DND-41 (cell line): Measurements from ENCODE around the gene NDUFA1.
"Not testable (repeated sequence)": the region's sequence is repeated elsewhere in the genome, so short reads cannot be mapped to it uniquely, and the experiment has no call there.

Experiments used
- ATAC-seq: fragments of 200-7000 bp; cut with Tn5 transposase; 3 replicates; pipeline ENCODE4 v1.9.1; 2021; ENCODE audit warnings: low read depth; ENCODE audit not compliant: insufficient read depth
- DNase-seq: peaks from one replicate; pipeline ENCODE4 v3.0.0-alpha.2; 2020
- H2AFZ ChIP-seq: 2 replicates; pipeline ENCODE4 v1.6.0; 2012; ENCODE audit warnings: low read depth, low read length
- H3K27ac ChIP-seq: 2 replicates; pipeline ENCODE4 v1.5.1; 2012; ENCODE audit warnings: low read length, inconsistent platforms
- H3K27me3 ChIP-seq: fragments of 200-600 bp; sonication (generic); 2 replicates; pipeline ENCODE4 v1.6.0; 2012; ENCODE audit warnings: low read length, mild to moderate bottlenecking, inconsistent platforms; ENCODE audit not compliant: insufficient read depth, poor library complexity
- H3K36me3 ChIP-seq: 2 replicates; pipeline ENCODE4 v1.5.1; 2012; ENCODE audit warnings: low read length, inconsistent platforms; ENCODE audit not compliant: insufficient read depth
- H3K4me1 ChIP-seq: 2 replicates; pipeline ENCODE4 v1.5.1; 2012; ENCODE audit warnings: mild to moderate bottlenecking, low read length; ENCODE audit not compliant: insufficient read depth
- H3K4me2 ChIP-seq: 2 replicates; pipeline ENCODE4 v1.6.0; 2012; ENCODE audit warnings: mild to moderate bottlenecking, moderate library complexity, low read length, inconsistent platforms; ENCODE audit not compliant: insufficient read depth
- H3K4me3 ChIP-seq, 2 experiments: fragments of 200-600 bp in 1 of 2; shearing (Covaris generic) in 1 of 2; 2 replicates each; pipeline ENCODE4 v1.5.1; 2012 to 2016; ENCODE audit warnings: inconsistent platforms in 2 of 2, low read length in 2 of 2, mild to moderate bottlenecking in 2 of 2, low read depth in 1 of 2, moderate library complexity in 1 of 2
- H3K79me2 ChIP-seq: 2 replicates; pipeline ENCODE4 v1.6.0; 2012; ENCODE audit warnings: low read length, inconsistent platforms; ENCODE audit not compliant: insufficient read depth
- H3K9ac ChIP-seq: 2 replicates; pipeline ENCODE4 v1.6.0; 2012; ENCODE audit warnings: low read depth, mild to moderate bottlenecking, inconsistent platforms, low read length, moderate library complexity
- H3K9me3 ChIP-seq: 2 replicates; pipeline ENCODE4 v1.5.1; 2012; ENCODE audit warnings: low read length, moderate library complexity, mild to moderate bottlenecking, inconsistent platforms; ENCODE audit not compliant: insufficient read depth, severe bottlenecking
- H4K20me1 ChIP-seq: 2 replicates; pipeline ENCODE4 v1.6.0; 2012; ENCODE audit warnings: low read length; ENCODE audit not compliant: insufficient read depth
- CTCF ChIP-seq: IDR thresholded peaks from 2 replicates; pipeline ENCODE4 v1.5.1; 2012; ENCODE audit warnings: borderline replicate concordance, low read length, moderate library complexity, mild to moderate bottlenecking; ENCODE audit not compliant: poor library complexity, severe bottlenecking; ENCODE audit errors: extremely low read depth
- EZH2 ChIP-seq: IDR thresholded peaks from 3 replicates; pipeline ENCODE4 v1.6.1; 2012; ENCODE audit warnings: borderline replicate concordance, low read depth, mild to moderate bottlenecking, moderate library complexity, low read length, inconsistent platforms; ENCODE audit not compliant: severe bottlenecking

NDUFA1 gene

GRCh38 chrX:119891961-119892692, 20.5 kb downstream of the NDUFA1 start:
- not testable (repeated sequence) for H3K4me1 ChIP-seq, H3K79me2 ChIP-seq, H3K9me3 ChIP-seq, H3K4me2 ChIP-seq, H4K20me1 ChIP-seq, H3K9ac ChIP-seq, H2AFZ ChIP-seq, H3K27ac ChIP-seq, ATAC-seq, DNase-seq, H3K4me3 ChIP-seq, H3K27me3 ChIP-seq, H3K36me3 ChIP-seq

GRCh38 chrX:119895843-119896326, 24.3 kb downstream of the NDUFA1 start, which contains the start of gene AKAP14:
Gene AKAP14, plus strand, starts transcription at chrX:119895893. Its CDS starts 7,331 bp downstream, at chrX:119903224.
- no peaks in the 10 kb centered on the region for H3K79me2 ChIP-seq
- H2AFZ ChIP-seq: no peak within 1 kb of the TSS
- no peak within 1 kb of the TSS for H3K27ac ChIP-seq
- no peak for DNase-seq
- no peaks in the 10 kb centered on the region for H3K4me1 ChIP-seq
- H3K27me3 ChIP-seq: no peaks in the 10 kb centered on the region
- no peaks in the 10 kb centered on the region for H3K9me3 ChIP-seq
- H3K4me2 ChIP-seq: no peak within 1 kb of the TSS
- no peaks in the 10 kb centered on the region for H4K20me1 ChIP-seq
- no peak for TF ChIP-seq EZH2
- no peak for TF ChIP-seq CTCF
- H3K36me3 ChIP-seq: no peaks in the 10 kb centered on the region
- no peak within 1 kb of the TSS for H3K9ac ChIP-seq
- H3K4me3 ChIP-seq: no peak within 1 kb of the TSS
- no peak for ATAC-seq

- TF ChIP-seq CTCF: no peak
- TF ChIP-seq EZH2: no peak
- no peak for ATAC-seq
- H3K4me1 ChIP-seq: no peaks in the 10 kb centered on the region
- no peak for DNase-seq
- H3K27ac ChIP-seq: no peak overlapping the region
- no peak overlapping the region for H3K4me2 ChIP-seq
- H3K9ac ChIP-seq: no peak overlapping the region
- no peaks in the 10 kb centered on the region for H3K79me2 ChIP-seq
- H3K36me3 ChIP-seq: no peaks in the 10 kb centered on the region
- no peaks in the 10 kb centered on the region for H4K20me1 ChIP-seq
- H3K27me3 ChIP-seq: no peaks in the 10 kb centered on the region
- H3K4me3 ChIP-seq: no peak overlapping the region
- no peaks in the 10 kb centered on the region for H3K9me3 ChIP-seq
- no peak overlapping the region for H2AFZ ChIP-seq
These were observed 27.5 kb downstream of the NDUFA1 start for GRCh38 chrX:119899125-119899524.

- no peak overlapping the region for H3K9ac ChIP-seq
- no peak overlapping the region for H3K4me2 ChIP-seq
- H2AFZ ChIP-seq: no peak overlapping the region
- H3K27me3 ChIP-seq: no peaks in the 10 kb centered on the region
- H3K4me1 ChIP-seq: no peaks in the 10 kb centered on the region
- DNase-seq: no peak
- H3K36me3 ChIP-seq: no peaks in the 10 kb centered on the region
- no peaks in the 10 kb centered on the region for H3K9me3 ChIP-seq
- H3K4me3 ChIP-seq: no peak overlapping the region
- TF ChIP-seq EZH2: no peak
- TF ChIP-seq CTCF: no peak
- no peak overlapping the region for H3K27ac ChIP-seq
- H3K79me2 ChIP-seq: no peaks in the 10 kb centered on the region
- ATAC-seq: no peak
- H4K20me1 ChIP-seq: no peaks in the 10 kb centered on the region
These were observed 29.3 kb downstream of the NDUFA1 start for GRCh38 chrX:119900976-119901375.
